NCI-H187 (cell line): Measurements from ENCODE around the gene ZNF326.
"Not testable (repeated sequence)": the region's sequence is repeated elsewhere in the genome, so short reads cannot be mapped to it uniquely, and the experiment has no call there.

Source experiments
- DNase-seq, 2 experiments: peaks; one replicate each; lab custom pipeline; 2025; lab: John Stamatoyannopoulos, UW

The ZNF326 gene

GRCh38 chr1:89997152-89997551 lies 2.2 kb downstream of the ZNF326 start:
- not testable (repeated sequence) for DNase-seq

- no peak for DNase-seq
These were observed 3.4 kb downstream of the ZNF326 start for GRCh38 chr1:89998306-89998705.

GRCh38 chr1:89999208-89999607 lies 4.3 kb downstream of the ZNF326 start:
- no peak for DNase-seq

GRCh38 chr1:89999628-90000027 lies 4.7 kb downstream of the ZNF326 start:
- DNase-seq: no peak

GRCh38 chr1:90000934-90001676 lies 6.2 kb downstream of the ZNF326 start:
- DNase-seq: no peak

GRCh38 chr1:90007979-90008404 lies 13.1 kb downstream of the ZNF326 start:
- no peak for DNase-seq

GRCh38 chr1:90012300-90012699 lies 17.4 kb downstream of the ZNF326 start:
- no peak for DNase-seq

GRCh38 chr1:90023691-90024090 lies 28.8 kb downstream of the ZNF326 start:
- no peak for DNase-seq

GRCh38 chr1:90027281-90027680 lies 32.4 kb downstream of the ZNF326 start:
- no peak for DNase-seq

- DNase-seq: no peak
These were observed 44.7 kb downstream of the ZNF326 start for GRCh38 chr1:90039652-90040051.

GRCh38 chr1:90043586-90043985 lies 48.7 kb downstream of the ZNF326 start:
- no peak for DNase-seq

GRCh38 chr1:90044346-90044745 lies 49.4 kb downstream of the ZNF326 start:
- no peak for DNase-seq

GRCh38 chr1:90045853-90046563 lies 51.1 kb downstream of the ZNF326 start:
- DNase-seq: no peak

GRCh38 chr1:90046635-90047034 lies 51.7 kb downstream of the ZNF326 start:
- DNase-seq: no peak

- no peak for DNase-seq
These were observed 53.1 kb downstream of the ZNF326 start for GRCh38 chr1:90048043-90048442.

- DNase-seq: not testable (repeated sequence)
These were observed 68.1 kb downstream of the ZNF326 start for GRCh38 chr1:90062700-90063643.

GRCh38 chr1:90064109-90064508 lies 69.2 kb downstream of the ZNF326 start:
- not testable (repeated sequence) for DNase-seq

- DNase-seq: no peak
These were observed 72.5 kb downstream of the ZNF326 start for GRCh38 chr1:90067194-90067931.

GRCh38 chr1:90068611-90069280 lies 73.8 kb downstream of the ZNF326 start:
- DNase-seq: no peak

- DNase-seq: no peak
These were observed 79.2 kb downstream of the ZNF326 start for GRCh38 chr1:90074137-90074536.

- DNase-seq: no peak
These were observed 79.7 kb downstream of the ZNF326 start for GRCh38 chr1:90074566-90074965.
